GM19324 (cell line): Measurements from ENCODE around the gene NIPAL3.
"Not testable (repeated sequence)": the region's sequence is repeated elsewhere in the genome, so short reads cannot be mapped to it uniquely, and the experiment has no call there.

Experiments used
- ATAC-seq: cut with Tn5 transposase; IDR thresholded peaks from one replicate; pipeline ENCODE4 v1.9.1; 2021; ENCODE audit warnings: mild to moderate bottlenecking, moderate library complexity; ENCODE audit not compliant: unreplicated experiment, low FRiP score

Gene NIPAL3

DNA sequence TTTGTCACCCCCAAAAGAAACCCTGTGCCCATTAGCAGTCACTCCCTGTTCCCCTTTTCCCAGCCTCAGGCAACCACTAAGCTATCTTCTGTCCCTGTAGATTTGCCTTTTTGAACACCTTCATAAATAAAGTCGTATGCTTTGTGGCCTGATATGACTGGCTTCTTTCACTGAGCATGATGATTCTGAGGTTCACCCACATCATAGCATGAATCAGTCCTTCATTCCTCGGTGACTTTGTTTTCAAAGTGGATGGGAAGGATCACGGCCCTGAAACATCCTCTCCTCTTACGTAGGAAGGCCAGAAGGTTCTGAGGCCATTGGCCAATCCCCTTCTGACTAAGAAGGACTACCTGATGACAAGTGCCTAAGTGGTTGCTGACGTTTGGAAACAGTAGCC, 39.1 kb downstream of the NIPAL3 start:
- ATAC-seq: no peak

DNA sequence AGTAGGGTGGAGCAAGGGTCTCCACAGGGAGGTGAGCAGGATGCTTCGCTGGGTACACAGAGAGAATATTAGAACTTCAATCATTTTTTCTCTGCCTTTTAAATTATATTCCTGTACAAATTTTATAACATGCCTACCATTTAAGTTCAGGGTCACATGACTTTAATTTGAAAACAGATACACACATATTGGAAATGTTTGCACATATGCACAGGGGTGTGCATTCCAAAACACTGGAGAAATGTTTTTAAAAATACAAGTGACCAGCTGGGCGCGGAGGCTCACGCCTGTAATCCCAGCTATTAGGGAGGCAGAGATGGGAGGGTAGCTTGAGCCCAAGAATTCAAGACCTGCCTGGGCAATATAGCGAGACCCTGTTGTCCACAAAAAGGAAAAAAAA, 39.7 kb downstream of the NIPAL3 start:
- no peak for ATAC-seq

DNA sequence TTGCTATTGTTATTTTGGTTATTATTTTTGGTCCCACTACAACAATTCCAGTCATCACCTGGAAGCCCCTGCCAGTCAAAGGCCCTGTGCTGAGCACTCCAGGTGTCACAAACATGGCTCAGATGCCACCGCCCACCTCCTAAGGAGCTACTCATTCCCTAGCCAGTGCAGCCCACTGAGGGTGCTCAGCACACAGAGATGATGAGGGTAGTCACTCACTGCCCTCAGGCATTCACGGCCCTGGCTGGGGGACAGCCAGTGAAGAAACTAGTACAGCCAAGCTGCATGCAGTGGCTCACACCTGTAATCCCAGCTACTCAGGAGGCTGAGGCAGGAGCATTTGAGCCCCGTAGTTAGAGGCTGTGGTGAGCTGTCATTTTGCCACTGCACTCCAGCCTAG, 42.3 kb downstream of the NIPAL3 start:
- ATAC-seq: no peak

DNA sequence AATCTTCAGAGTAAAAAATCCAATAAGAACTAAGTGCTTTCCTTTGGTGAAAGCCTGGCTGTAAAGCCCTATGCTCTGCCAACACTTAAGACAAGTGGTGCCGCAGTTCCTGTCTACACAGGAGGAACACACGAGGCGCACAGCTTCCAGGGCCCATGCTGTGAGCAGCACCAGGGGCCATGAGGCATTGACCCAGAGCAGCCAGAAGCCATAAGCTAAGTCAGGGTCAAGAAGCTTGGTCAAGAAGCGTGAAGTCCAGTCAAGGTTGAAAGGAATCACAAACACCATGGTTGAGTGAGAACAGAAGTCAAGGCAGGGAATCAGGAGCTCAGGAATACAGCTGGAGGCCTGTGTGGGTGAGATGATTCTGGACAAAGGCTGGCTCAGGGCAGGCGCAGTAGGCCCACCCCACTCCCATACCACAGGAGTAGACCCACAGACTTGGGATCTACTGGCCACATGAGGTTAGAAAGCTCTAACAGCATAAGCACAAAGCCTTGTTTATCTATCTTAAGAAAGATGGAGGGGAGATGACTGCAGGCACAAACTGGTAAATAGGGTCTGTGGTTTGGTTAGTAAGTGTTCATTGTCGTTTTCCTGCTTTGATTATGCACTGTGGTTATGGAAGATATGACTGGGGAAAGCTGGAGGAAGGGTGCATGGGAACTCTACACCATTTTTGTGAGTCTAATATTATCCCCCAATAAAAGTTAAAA, 44.1 kb downstream of the NIPAL3 start:
- ATAC-seq: no peak

DNA sequence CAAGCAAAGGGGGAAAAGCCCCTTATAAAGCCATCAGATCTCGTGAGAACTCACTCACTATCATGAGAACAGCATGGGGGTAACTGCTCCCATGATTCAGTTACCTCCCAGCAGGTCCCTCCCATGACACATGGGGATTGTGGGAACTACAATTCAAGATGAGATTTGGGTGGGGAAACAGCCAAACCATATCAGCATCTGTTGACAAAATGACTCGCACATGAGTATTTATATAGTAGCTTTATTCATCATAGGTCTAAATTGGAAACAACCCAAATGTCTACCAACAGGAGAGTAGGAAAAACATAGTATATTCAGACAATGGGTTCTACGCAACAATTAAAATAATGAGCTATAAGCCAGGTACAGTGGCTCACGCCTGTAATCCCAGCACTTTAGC, 46.5 kb downstream of the NIPAL3 start:
- not testable (repeated sequence) for ATAC-seq

DNA sequence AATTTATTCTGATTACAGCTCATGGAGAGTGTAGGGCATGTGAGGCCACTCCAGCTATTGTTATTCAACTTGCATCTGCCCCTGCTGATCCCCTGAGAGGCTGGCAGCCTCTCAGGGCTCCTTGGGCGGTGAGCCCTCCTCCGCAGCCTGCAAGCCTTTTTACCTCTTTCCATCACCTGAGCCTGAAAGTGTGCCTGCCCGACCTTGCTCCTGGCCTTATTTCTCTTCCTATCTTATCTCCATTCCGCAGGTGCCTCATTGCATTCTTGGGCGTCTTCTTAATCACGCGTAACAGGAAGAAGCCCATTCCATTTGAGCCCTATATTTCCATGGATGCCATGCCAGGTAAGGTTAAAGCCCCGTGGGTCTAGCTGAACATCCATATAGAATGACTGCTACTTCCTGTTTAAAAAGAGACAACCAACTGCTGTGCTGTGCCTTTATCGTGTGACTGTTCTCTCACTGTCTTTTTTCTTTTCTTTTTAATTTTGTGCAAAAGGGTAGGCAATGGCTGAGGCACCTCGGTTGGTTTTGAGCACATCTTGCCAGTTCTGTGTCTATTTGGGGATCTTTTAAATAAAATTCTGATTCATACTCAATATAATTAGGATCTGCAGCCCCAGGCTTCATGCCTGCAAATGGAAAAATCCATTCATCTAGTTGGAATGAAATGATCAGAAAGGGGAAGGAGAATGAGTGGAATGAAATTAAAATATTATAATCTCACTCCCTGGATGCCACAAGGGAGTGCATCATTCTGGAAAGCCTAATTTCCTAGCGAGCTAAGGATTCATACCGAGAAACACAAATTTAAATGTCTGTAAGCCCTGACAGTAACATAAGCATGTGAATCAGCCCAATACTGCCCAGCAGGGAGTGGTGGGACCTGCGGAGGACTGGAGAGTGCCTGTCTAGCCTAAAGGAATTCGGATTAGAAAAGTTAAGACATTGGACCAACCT, 48.5 kb downstream of the NIPAL3 start:
- no peak for ATAC-seq

DNA sequence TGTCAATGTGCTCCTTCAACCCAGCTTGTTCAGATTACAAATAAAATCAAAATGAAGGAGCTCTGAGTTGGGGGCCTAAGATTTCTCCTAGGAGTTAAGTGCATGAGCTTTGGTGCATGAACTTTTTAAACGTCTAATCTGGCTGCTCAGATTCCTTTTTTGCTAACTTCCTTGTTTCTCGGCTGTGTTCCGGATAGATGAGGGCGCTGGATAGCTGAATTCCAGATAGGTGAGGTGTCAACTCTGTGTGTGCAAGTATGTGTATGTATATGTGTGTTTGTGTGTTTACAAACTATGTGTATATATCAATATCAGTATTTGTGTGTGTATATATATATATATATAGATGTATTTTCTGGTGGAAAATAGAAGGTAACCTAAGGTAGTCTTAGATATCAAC, 49.5 kb downstream of the NIPAL3 start:
- ATAC-seq: no peak

DNA sequence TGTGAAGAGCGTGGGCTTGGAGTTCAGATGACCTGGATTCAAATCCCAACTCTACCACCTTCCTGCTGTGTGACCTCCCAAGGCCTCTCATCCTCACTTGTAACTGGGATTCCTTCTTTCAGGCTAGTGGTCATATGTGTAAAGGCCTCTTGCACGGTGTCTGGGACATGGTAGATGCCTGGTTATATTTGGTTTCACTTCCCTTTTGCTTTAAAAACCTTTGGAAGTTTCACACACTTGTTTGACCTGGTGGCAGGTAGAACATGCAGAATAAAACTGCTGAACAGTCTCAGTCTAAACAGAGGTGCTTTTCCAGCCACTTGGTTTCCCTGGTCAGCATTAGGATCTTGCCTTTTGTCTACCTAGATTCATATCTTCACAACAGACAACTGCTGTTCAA, 50.0 kb downstream of the NIPAL3 start:
- no peak for ATAC-seq

DNA sequence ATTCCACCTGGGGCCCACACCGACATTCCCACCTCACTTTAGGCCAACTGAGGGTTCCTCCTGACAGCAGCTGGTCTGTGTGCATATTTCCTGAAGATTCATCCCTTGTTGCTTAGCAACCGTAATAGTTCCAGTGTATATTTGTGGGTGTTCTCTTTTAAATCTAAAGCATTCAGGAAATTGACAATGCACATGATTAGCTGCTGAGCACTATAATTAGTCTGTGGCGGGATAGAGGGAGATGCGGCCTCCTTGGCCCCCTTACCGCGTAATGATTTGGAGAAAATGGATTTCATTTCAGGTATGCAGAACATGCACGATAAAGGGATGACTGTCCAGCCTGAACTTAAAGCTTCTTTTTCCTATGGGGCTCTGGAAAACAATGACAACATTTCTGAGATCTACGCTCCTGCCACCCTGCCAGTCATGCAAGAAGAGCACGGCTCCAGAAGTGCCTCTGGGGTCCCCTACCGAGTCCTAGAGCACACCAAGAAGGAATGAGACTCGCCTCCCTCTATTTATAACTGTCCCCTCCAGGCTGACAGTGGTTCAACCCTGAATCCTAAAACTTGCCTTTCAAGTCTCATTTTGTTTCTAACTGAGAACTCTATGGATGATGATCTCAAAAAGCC, 53.2 kb downstream of the NIPAL3 start:
- no peak for ATAC-seq

DNA sequence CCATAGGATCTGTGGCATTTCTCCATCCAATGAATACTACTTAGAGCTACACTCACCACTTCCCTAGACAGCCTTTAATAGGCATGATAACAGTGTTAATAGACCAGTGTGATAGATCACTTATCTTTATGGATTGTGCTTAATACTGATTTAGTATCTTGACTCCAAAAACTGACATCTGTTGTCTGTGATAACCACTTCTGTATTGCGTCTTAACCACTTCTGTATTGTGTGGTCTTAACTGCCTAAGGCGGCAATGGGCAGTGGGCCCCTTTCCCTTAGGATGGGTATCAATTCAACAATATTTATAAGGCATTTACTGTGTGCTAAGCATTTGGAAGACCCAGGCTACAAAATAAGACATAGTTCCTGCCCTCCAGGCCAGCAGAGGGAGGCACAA, 55.0 kb downstream of the NIPAL3 start:
- no peak for ATAC-seq

DNA sequence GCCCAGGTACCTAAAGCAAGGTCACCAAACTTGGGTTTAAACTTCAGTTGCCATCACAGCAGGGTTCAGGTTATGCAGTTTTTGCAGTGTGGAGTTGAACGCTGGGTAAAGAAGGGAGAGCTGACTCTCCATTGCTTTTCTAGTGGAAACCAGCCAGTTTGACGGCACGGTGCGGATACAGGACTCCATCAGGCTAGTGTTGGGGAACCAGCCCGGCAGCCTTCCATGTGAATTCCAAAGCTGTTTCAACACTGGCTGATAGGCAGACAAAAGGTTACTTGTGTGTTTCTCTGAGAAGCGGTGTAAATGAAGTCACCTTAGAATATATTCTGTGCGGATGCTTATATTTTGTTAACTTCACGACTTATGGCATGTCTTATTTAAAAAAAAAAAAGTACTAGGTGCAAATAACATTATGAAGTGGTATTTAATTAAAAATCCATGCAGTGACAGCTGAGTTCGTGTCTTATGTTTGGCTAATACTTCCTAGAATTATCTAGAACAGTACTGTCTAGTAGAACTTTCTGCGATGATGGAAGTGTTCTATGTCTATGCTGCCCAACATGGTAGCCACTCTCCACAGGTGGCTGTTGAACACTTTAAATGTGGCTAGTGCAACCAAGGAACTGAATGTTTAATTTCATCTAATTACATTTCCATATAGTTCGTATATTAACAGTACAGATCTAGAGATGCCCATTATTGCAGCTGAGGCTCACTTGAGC, 57.1 kb downstream of the NIPAL3 start:
- ATAC-seq: no peak

DNA sequence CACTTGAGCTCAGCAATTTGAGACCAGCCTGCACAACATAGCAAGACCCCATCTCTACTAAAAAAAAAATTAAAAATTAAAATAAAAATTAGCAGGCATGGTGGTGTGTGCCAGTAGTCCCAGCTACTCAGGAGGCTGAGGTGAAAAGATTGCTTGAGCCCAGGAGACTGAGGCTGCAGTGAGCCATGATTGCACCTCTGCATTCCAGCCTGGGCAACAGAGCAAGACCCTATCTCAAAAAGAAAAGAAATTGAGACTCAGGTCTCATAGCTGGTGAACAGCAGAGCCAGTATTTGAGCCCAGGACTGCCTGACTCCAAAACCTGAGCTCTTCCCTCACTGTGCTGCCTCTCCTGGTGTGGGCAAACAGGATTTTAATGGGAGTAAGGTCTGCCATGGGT, 58.6 kb downstream of the NIPAL3 start:
- no peak for ATAC-seq

DNA sequence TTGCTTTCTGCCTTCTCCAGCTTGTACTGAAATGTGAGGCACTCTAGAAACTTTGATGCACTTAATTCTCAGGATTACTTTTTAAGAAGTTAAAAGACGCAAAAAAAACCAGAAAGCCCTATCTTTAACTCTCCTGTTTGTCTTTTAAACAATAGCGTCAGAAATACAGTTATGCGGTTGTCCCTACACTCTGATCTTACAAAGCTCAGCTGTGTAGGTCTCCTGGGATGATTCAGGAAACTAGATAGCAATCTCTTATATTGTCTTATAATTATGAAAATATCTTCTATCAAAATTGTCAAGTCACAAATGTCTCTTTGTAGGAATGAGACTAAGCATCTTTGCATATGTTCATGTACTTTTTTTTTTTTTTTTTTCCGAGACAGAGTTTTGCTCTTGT, 60.1 kb downstream of the NIPAL3 start:
- ATAC-seq: no peak

DNA sequence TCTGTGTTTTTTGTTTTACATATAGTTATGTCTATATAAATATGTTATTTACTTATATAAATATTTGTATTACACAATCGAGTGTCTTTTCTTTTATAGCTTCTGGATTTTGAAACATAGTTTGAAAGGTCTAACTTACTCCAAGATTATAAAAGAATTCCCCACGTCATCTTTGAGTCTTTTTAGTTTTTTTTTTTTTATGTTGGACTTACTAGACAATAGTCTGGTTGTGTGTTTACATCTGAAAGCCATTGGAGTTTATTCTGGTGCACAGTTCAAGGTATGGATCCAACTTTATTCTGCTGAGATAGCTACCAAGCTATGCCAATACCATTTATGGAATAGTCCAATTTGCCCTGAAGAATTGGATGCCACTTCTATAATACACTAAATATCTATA, 61.0 kb downstream of the NIPAL3 start:
- ATAC-seq: no peak

DNA sequence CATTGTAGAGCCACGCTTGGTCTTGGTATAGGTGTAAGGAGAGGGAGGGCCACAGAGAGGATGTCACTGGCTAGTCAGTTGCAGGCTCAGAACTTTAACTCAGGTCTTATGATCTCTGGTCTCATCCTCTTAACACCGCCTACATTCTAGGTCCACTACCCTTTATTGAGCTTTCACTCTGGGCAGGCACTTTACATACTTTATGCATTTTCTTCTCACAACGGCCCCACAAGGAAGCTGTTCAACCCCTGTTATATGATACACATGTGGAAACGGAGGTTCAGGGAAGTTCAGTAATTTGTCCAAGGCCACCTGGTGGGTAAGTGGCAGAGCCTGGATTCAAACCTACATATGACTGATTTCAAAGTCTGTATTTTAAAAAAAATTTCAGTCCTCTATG, 61.7 kb downstream of the NIPAL3 start:
- no peak for ATAC-seq

DNA sequence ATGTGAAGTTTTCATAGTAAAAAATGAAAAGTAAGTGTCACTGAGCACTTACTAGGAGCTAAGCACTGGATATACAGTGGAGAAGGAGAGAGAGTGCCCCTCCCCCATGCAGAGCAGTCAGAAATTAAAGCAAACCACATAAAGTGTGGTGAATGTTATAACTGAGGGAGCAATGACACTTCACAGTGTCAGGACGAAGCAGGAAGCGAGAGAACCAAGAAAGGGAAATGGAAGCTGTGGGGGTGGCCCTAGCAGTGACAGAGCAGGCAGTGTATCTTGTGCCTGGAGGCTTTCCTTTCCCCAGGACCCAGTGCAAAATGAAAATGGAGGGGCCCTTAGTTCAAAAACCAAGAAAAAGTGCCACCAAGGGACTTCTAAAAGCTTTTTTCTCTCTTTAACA, 65.5 kb downstream of the NIPAL3 start:
- no peak for ATAC-seq

DNA sequence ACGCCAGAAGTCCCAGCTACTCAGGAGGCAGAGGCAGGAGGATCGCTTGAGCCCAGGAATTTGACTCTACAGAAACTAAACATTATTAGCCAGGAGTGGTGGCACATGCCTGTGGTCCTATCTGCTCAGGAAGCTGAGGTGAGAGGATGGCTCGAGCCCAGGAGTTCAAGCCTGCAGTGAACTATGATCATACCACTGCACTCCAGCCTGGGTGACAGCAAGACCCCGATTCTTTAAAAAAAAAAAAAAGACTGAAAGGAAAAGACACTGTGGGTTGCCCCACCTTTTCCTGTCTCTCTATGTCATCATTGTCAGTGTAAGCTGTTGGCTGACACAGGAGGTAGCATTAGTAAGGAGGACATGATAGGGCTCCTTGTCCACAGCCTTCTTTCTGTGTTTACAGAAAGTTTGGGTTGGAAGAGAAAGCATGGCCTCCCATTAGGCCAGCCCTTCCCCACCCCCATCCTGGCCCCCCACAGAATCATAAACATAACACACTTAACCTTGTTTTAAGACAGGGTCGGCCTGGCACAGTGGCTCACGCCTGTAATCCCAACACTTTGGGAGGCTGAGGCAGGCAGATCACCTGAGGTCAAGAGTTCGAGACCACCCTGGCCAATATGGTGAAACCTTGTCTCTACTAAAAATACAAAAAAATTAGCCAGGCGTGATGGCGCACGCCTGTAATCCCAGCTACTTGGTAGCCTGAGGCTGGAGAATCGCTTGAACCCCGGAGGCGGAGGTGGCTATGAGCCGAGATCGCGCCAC, 66.4 kb downstream of the NIPAL3 start:
- no peak for ATAC-seq

DNA sequence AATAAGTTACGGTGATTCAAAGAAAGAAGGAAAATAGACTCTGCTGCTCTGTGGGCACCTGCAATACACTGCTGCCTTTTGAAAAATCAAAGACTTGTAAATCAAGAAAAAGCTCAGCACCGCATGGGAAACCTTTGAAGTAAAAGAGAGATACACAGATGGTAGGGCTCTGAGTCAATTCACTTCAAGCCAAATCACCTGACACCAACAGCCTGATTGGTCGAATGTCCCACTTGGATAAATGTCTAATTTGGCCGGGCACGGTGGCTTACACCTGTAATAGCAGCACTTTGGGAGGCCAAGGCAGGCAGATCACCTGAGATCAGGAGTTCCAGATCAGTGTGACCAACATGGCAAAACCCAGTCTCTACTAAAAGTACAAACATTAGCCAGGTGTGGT, 67.8 kb downstream of the NIPAL3 start:
- ATAC-seq: no peak

DNA sequence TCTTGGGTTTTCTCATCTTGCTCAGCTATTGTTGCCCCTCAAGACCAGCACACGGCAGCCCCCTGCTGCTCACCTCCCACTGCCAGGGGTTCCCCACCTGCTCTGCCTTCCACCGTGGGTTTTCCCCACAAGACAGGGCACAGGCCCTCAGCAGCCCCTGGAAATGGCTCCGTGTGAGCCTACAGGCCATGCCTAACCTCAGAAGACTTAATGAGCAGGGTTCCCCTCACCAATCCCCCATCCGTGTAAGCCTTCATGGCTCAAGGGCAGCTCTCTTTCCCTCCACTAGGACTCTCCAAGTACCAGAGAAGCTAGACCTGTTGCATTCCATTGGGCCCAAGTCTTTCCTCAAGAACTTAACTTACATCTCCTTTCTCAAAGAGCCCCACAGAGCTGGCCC, 68.6 kb downstream of the NIPAL3 start:
- ATAC-seq: no peak
